ENCODE data around the gene HINT2.

DNA sequence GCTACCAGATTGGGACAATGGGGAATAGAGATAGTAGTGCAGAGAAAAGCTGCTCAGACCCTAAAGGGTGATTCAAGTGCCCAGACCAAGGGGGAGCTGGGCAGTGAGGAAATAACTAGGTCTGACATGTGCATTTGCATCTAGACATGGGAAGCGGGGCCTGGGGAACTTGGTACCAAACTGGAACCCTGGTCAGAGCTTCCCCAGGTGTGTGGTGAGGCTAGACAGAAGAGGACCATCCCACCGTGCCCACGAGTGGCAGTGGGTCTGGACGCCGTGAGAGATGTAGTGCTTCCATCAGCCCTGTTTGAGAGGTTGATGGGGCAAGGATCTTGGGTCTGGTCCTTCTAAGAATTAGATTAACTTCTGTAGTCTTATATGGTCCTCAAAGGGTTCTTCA is 21.8 kb upstream of the HINT2 start:
- TF ChIP-seq, protein P1, sequence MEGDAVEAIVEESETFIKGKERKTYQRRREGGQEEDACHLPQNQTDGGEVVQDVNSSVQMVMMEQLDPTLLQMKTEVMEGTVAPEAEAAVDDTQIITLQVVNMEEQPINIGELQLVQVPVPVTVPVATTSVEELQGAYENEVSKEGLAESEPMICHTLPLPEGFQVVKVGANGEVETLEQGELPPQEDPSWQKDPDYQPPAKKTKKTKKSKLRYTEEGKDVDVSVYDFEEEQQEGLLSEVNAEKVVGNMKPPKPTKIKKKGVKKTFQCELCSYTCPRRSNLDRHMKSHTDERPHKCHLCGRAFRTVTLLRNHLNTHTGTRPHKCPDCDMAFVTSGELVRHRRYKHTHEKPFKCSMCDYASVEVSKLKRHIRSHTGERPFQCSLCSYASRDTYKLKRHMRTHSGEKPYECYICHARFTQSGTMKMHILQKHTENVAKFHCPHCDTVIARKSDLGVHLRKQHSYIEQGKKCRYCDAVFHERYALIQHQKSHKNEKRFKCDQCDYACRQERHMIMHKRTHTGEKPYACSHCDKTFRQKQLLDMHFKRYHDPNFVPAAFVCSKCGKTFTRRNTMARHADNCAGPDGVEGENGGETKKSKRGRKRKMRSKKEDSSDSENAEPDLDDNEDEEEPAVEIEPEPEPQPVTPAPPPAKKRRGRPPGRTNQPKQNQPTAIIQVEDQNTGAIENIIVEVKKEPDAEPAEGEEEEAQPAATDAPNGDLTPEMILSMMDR (IDR thresholded peaks at IDR 0.05) = no peak
- no peak for TF ChIP-seq POLR2AphosphoS5 (IDR thresholded peaks at IDR 0.05; ENCODE audit: insufficient read depth in 1 of 2, low read depth in 1 of 2)
